Right renal cortex interstitium (tissue), 3 donors: ENCODE measurements around the gene PMCH. TPM values are rescaled to one million over a fixed set of nuclear protein-coding genes. Genes with fewer than 3 reads are reported as not detected.
"Not testable (repeated sequence)": the region's sequence is repeated elsewhere in the genome, so short reads cannot be mapped to it uniquely, and the experiment has no call there.

Experiments used
- DNase-seq, 3 donors: peaks; one replicate each; pipeline ENCODE4 v3.0.0-alpha.2; 2013; ENCODE audit warnings: low read depth in 3 of 3, low spot score in 2 of 3
- polyA plus RNA-seq, 3 donors: library from polyadenylated mRNA; unstranded; fragments of 120-200 nt; gene quantifications; one replicate each; pipeline ENCODE4 v1.2.1, GENCODE V29; 2013; ENCODE audit not compliant: insufficient read length in 3 of 3

Gene PMCH
- polyA plus RNA-seq, 3 donors = 0.36 to 0.76 (median 0.58) TPM

- not testable (repeated sequence) for DNase-seq
Measured at GRCh38 chr12:102147062-102147587, 50.5 kb downstream of the PMCH start.

Other genes with a start within 250 kb of the PMCH start
- 10 to 100 TPM; 61.9 to 66.6 (median 64.6) TPM for gene WASHC3, start 135.8 kb downstream of the PMCH start, polyA plus RNA-seq
- 10 to 100 TPM; 38.9 to 39.5 (median 39.1) TPM for gene NUP37, start 77.7 kb downstream of the PMCH start, polyA plus RNA-seq
- gene PARPBP, start 77.7 kb downstream of the PMCH start, polyA plus RNA-seq = 10 to 100 TPM; 12.7 to 15.4 (median 14.1) TPM